CD4-positive, CD25-positive, alpha-beta regulatory T cell (primary cell): ENCODE measurements around the gene RP9. TPM values are rescaled to one million over a fixed set of nuclear protein-coding genes. Genes with fewer than 3 reads are reported as not detected.
A peak's percentile ranks its signal among the peaks of the same experiment; 100 is the strongest.

Experiments used
- ATAC-seq, 2 donors: fragments of 150-1000 bp; cut with Tn5 transposase; one replicate each; pipeline ENCODE4 v1.10.0; 2021; ENCODE audit warnings: low read depth in 2 of 2, moderate number of reproducible peaks in 2 of 2, moderate library complexity in 1 of 2
- DNase-seq, 3 donors: peaks; one replicate each; pipeline versions ENCODE4 v3.0.0 to v3.0.0-alpha.2; 2012 to 2022; ENCODE audit warnings: mixed read lengths in 1 of 3
- H3K27ac ChIP-seq: one replicate; pipeline ENCODE4 v1.7.0; 2013; ENCODE audit warnings: mild to moderate bottlenecking, low read length; ENCODE audit not compliant: insufficient read depth, poor library complexity, severe bottlenecking
- H3K27me3 ChIP-seq: one replicate; pipeline ENCODE4 v1.7.0; 2013; ENCODE audit warnings: low read length; ENCODE audit not compliant: control insufficient read depth, insufficient read depth
- H3K36me3 ChIP-seq: one replicate; pipeline ENCODE4 v1.7.0; 2013; ENCODE audit warnings: mild to moderate bottlenecking, low read length, moderate library complexity; ENCODE audit not compliant: control insufficient read depth, insufficient read depth
- H3K4me1 ChIP-seq: 2 replicates; pipeline ENCODE4 v1.7.0; 2013; ENCODE audit warnings: mild to moderate bottlenecking, low read length; ENCODE audit not compliant: insufficient read depth, control insufficient read depth, poor library complexity, severe bottlenecking
- H3K4me3 ChIP-seq: one replicate; pipeline ENCODE4 v1.7.0; 2013; ENCODE audit warnings: low read depth, mild to moderate bottlenecking, low read length, moderate library complexity
- H3K9me3 ChIP-seq, 2 experiments: 1 replicate in 1 of 2; 2 replicates in 1 of 2; pipeline ENCODE4 v1.7.0; 2013; ENCODE audit warnings: low read length in 2 of 2, mild to moderate bottlenecking in 1 of 2, moderate library complexity in 1 of 2; ENCODE audit not compliant: control insufficient read depth in 2 of 2
- H3K27ac Mint-ChIP-seq, 3 donors: one replicate each; pipeline ENCODE4 v1.8.0; 2020 to 2022; ENCODE audit warnings: mild to moderate bottlenecking in 3 of 3, mixed read lengths in 3 of 3, moderate library complexity in 2 of 3
- H3K27me3 Mint-ChIP-seq: one replicate; pipeline ENCODE4 v1.8.0; 2022; ENCODE audit warnings: mild to moderate bottlenecking, mixed read lengths
- H3K36me3 Mint-ChIP-seq: one replicate; pipeline ENCODE4 v1.8.0; 2020; ENCODE audit warnings: mixed read lengths
- H3K4me1 Mint-ChIP-seq, 4 donors: one replicate each; pipeline ENCODE4 v1.8.0; 2020 to 2022; ENCODE audit warnings: mixed read lengths in 4 of 4, mild to moderate bottlenecking in 1 of 4
- H3K4me3 Mint-ChIP-seq, 4 donors: one replicate each; pipeline ENCODE4 v1.8.0; 2020 to 2022; ENCODE audit warnings: mild to moderate bottlenecking in 4 of 4, mixed read lengths in 4 of 4, moderate library complexity in 3 of 4
- H3K9me3 Mint-ChIP-seq, 7 donors: one replicate each; pipeline ENCODE4 v1.8.0; 2020 to 2022; ENCODE audit warnings: mixed read lengths in 7 of 7, mild to moderate bottlenecking in 3 of 7, moderate library complexity in 2 of 7
- polyA plus RNA-seq, 4 donors: library from polyadenylated mRNA; unstranded; fragments of 300-500 nt; fragmentation: Illumina TruSeq; gene quantifications; one replicate each; pipeline ENCODE4 v1.2.3, GENCODE V29; 2021
- total RNA-seq: library from RNA; stranded (reverse); gene quantifications from one replicate; pipeline ENCODE4 v1.2.3, GENCODE V29; 2022

The RP9 gene
- total and polyA plus RNA-seq, 5 donors from 2014 or later, result 14.3 to 26.2 (median 20.7) TPM

DNA sequence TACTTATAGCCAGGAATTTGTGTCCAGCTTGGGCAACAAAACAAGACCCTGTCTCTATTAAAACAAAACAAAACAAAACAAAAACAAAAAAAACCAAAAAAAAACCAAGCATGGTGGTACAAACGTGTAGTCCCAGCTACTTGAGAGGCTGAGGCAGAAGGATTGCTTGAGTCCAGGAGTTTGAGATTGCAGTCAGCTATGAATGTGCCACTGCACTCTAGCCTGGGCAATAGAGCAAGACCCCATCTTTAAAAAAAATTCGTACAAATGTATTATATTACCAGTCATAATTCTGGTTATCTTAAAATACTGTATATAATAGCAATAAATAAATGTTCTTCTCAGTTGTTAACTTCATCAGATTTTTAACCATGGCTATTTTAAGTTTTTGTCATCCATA, 17.9 kb upstream of the RP9 start:
- H3K4me1 ChIP-seq, result peaks cover 24% of the 10 kb centered on the region
- ATAC-seq (no peak), DNase-seq (no peak)
- Mint-ChIP-seq H3K36me3 (no peaks in the 10 kb centered on the region), H3K27ac (no peak overlapping the region), H3K4me1 (peaks cover 9 to 23% (median 14%) of the 10 kb centered on the region in 4 donors), H3K27me3 (peaks cover 4% of the 10 kb centered on the region), H3K4me3 (no peak overlapping the region), H3K9me3 (peaks cover 0 to 3% (median 0%) of the 10 kb centered on the region in 7 donors)
- no peak overlapping the region for H3K27ac ChIP-seq
- H3K4me3 ChIP-seq, result no peak overlapping the region
- H3K9me3 ChIP-seq, result no peaks in the 10 kb centered on the region
- no peaks in the 10 kb centered on the region for H3K36me3 ChIP-seq
- peaks cover 2% of the 10 kb centered on the region for H3K27me3 ChIP-seq

DNA sequence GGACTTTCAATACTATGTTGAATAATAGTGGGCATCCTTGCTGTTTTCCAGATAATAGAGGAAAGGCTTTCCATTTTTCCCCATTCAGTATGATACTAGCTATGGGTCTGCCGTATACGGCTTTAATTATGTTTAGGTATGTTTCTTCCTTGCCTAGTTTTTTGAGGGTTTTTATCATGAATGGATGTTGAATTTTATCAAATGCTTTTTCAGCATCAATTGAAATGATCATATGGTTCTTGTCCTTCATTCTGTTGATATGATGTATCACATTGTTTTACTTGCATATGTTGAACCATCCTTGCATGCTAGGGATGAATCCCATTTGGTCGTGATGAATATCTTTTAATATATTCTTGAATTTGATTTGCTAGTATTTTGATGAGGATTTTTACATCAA, 9.2 kb upstream of the RP9 start:
- peaks cover 74% of the 10 kb centered on the region for H3K27me3 Mint-ChIP-seq
- Histone ChIP-seq H3K27me3 (peaks cover 15% of the 10 kb centered on the region), H3K4me3 (no peak overlapping the region), H3K9me3 (peaks cover 5 to 9% of the 10 kb centered on the region in 2 experiments), H3K4me1 (no peaks in the 10 kb centered on the region), H3K36me3 (no peaks in the 10 kb centered on the region), H3K27ac (no peak overlapping the region)
- DNase-seq, result no peak
- H3K9me3 Mint-ChIP-seq, result peaks cover 0 to 14% (median 11%) of the 10 kb centered on the region in 7 donors
- no peaks in the 10 kb centered on the region for H3K4me1 Mint-ChIP-seq
- no peak overlapping the region for H3K27ac Mint-ChIP-seq
- H3K4me3 Mint-ChIP-seq, result no peak overlapping the region
- H3K36me3 Mint-ChIP-seq, result peaks cover 4% of the 10 kb centered on the region
- no peak for ATAC-seq

DNA sequence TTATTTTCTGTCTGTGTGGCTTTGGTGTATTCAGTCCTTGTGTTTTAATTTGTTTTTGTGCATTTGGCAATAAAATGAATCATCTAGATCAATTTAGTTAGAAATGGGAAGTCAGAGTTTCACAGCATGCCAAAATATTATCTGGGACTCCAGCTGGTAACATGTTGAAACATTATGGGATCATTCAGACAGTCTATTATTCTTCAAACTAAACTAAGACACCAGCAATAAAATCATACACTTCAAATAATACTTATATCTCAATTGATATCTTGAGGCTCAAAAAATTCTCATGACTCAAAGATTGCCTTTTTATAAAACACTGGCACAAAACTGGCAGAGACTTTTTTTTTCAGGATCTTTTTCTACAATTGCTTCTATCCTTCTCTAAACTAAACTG, 5.8 kb upstream of the RP9 start:
- peaks cover 5 to 9% of the 10 kb centered on the region in 2 experiments for H3K9me3 ChIP-seq
- peaks cover 0 to 5% (median 3%) of the 10 kb centered on the region in 4 donors for H3K4me1 Mint-ChIP-seq
- H3K27ac ChIP-seq, result no peak overlapping the region
- H3K27ac Mint-ChIP-seq, result no peak overlapping the region
- ATAC-seq (no peak), DNase-seq (no peak)
- no peaks in the 10 kb centered on the region for H3K36me3 ChIP-seq
- H3K27me3 Mint-ChIP-seq, result peaks cover 73% of the 10 kb centered on the region
- peaks cover 0 to 14% (median 9%) of the 10 kb centered on the region in 7 donors for H3K9me3 Mint-ChIP-seq
- H3K36me3 Mint-ChIP-seq, result peaks cover 4% of the 10 kb centered on the region
- no peak overlapping the region for H3K4me3 ChIP-seq
- no peak overlapping the region for H3K4me3 Mint-ChIP-seq
- H3K27me3 ChIP-seq, result peaks cover 15% of the 10 kb centered on the region
- H3K4me1 ChIP-seq, result peaks cover 1% of the 10 kb centered on the region

DNA sequence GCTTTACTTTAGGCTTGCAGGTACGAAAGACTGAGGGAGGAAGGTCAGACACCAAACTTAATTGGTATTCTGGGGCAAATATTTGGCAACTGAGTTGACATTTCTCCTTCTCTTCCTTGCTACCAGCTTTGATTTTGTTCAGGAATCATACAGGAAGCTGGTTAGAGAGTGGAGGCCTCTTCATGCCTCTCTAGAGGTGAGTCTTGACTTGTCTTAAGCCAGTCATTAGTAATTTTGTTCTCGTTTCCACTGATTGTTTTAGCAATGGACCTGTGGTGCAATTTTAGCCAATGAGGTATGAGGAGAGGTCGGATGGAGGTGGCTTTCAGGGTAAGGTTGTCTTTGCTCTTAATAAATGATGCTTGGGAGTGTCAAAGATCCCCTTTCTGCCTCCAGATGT, 2.4 kb upstream of the RP9 start:
- Mint-ChIP-seq H3K4me1 (peaks cover 15 to 32% (median 21%) of the 10 kb centered on the region in 4 donors), H3K36me3 (no peaks in the 10 kb centered on the region), H3K27me3 (peaks cover 44% of the 10 kb centered on the region), H3K4me3 (no peak overlapping the region), H3K9me3 (peaks cover 0 to 1% (median 0%) of the 10 kb centered on the region in 7 donors), H3K27ac (no peak overlapping the region)
- no peak overlapping the region for H3K27ac ChIP-seq
- no peaks in the 10 kb centered on the region for H3K9me3 ChIP-seq
- peaks cover 13% of the 10 kb centered on the region for H3K27me3 ChIP-seq
- DNase-seq, result no peak
- no peak for ATAC-seq
- no peaks in the 10 kb centered on the region for H3K36me3 ChIP-seq
- H3K4me1 ChIP-seq, result peaks cover 25% of the 10 kb centered on the region
- H3K4me3 ChIP-seq, result no peak overlapping the region

DNA sequence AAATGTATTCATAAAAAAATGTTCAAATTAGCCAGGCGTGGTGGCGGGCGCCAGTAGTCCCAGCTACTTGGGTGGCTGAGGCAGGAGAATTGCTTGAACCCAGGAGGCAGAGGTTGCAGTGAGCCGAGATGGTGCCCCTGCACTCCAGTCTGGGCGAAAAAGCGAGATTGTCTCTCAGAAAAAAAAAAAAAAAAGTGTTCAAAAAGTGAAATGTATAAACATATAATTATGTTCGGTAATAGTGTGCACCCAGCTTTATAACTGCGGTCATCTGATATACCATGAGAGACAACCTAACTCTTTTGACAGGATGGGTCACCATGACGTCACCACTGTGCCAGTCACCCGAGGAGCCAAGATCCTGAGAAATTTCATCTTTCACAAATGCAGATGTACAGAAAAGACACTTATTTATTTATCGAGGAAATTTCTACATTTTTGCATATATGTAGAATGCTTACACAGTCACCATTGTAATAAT, 594 bp upstream of the RP9 start:
- peak overlapping the region; percentile 36 for H3K27ac ChIP-seq
- H3K27me3 Mint-ChIP-seq, result peaks cover 31% of the 10 kb centered on the region
- ATAC-seq, result no peak

DNA sequence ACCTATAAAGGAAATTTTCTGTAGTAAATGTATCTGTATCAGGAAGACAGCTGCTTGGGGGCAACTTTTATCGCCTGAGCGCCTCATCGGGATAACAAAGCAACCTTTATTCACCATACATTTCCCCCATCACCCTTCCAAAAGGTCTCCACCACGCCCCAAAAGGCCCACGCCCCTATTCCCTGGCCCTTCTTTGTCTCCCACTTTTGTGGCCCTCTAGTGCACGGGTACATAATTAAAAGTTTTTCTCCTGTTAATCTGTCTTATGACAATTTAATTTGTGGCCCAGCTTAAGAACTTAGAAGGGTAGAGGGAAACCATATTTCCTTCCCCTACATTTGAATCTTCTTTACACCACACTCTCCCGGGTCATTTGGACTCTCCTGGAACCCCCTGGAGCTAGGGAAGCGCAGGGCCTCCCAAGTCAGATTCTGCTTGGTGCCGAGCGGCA, 625 bp downstream of the RP9 start:
- Mint-ChIP-seq H3K4me3 (peak overlapping the region; percentile 82 to 97 (median 90)), H3K9me3 (no peaks in the 10 kb centered on the region), H3K27ac (peak overlapping the region in 2 of 3 donors; percentile 59 to 70), H3K36me3 (peaks cover 9% of the 10 kb centered on the region), H3K27me3 (peaks cover 20% of the 10 kb centered on the region), H3K4me1 (peaks cover 31 to 56% (median 40%) of the 10 kb centered on the region in 4 donors)
- Histone ChIP-seq H3K4me1 (peaks cover 31% of the 10 kb centered on the region), H3K4me3 (peak overlapping the region; percentile 93), H3K9me3 (no peaks in the 10 kb centered on the region), H3K27ac (peak overlapping the region; percentile 66), H3K27me3 (peaks cover 13% of the 10 kb centered on the region), H3K36me3 (peaks cover 4% of the 10 kb centered on the region)
- DNase-seq (peak in 1 of 3 donors; percentile 39), ATAC-seq (no peak)

More for the DNA sequence above, 594 bp upstream of the RP9 start:
- peaks cover 13% of the 10 kb centered on the region for H3K27me3 ChIP-seq
- peak overlapping the region; percentile 54 for H3K4me3 ChIP-seq
- Mint-ChIP-seq H3K4me3 (peak overlapping the region; percentile 67 to 79 (median 78)), H3K36me3 (peaks cover 2% of the 10 kb centered on the region), H3K27ac (no peak overlapping the region), H3K9me3 (no peaks in the 10 kb centered on the region), H3K4me1 (peaks cover 23 to 46% (median 31%) of the 10 kb centered on the region in 4 donors)
- peaks cover 31% of the 10 kb centered on the region for H3K4me1 ChIP-seq
- no peaks in the 10 kb centered on the region for H3K9me3 ChIP-seq
- no peak for DNase-seq
- H3K36me3 ChIP-seq, result no peaks in the 10 kb centered on the region

DNA sequence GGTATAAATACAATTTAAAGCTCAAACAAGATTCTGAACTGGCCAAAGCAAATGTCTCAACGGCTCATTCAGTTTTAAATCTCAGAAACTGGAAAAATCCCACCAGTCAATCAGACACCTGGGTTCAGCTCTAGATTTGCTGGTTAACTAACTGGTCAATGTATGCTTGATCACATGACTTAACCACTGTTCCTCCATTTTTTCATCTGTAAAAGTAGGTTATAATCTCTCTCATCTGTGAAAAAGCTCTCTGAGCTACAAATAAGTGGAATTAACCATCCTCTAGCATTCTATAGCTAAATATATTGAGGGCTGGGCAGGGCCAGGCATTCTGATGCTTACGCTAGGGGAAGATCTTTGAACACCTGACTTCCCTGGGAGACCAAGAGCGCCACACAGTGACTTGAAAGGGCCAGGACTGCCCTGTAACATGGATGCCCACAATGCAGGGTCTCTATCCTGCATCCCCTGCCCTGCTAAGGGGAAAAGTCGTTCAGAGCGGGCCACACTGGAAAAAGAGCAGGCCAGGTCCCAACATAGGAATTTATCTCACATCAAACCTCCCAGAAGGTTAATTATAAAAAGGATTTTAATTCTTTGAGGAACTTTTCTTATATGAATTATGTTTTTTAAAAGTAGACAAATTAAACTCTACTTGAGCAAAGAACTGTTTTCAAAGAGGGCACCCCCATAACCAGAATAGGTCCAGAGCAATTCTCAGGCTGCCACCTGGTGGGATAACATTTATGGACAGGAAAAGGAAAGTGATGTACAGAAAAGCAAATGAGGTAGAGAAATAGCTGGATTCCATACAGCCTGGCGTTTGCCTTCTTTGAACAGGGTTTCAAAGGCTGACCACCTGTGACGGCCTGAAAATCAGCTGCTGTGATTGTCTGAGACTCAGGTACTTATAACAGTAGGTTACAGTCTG, 1.8 kb downstream of the RP9 start:
- H3K4me1 Mint-ChIP-seq, result peaks cover 31 to 56% (median 47%) of the 10 kb centered on the region in 4 donors
- H3K9me3 Mint-ChIP-seq, result no peaks in the 10 kb centered on the region
- Histone ChIP-seq H3K9me3 (no peaks in the 10 kb centered on the region), H3K36me3 (peaks cover 15% of the 10 kb centered on the region), H3K27me3 (peaks cover 13% of the 10 kb centered on the region), H3K27ac (no peak overlapping the region), H3K4me3 (peak overlapping the region; percentile 93), H3K4me1 (peaks cover 31% of the 10 kb centered on the region)
- peaks cover 10% of the 10 kb centered on the region for H3K27me3 Mint-ChIP-seq
- no peak for ATAC-seq
- peak overlapping the region in 1 of 3 donors; percentile 70 for H3K27ac Mint-ChIP-seq
- H3K4me3 Mint-ChIP-seq, result peak overlapping the region; percentile 82 to 97 (median 90)
- H3K36me3 Mint-ChIP-seq, result peaks cover 16% of the 10 kb centered on the region
- peak in 2 of 3 donors; percentile 45 to 74 for DNase-seq
